Measurements from ENCODE around the gene CETN3. TPM values are rescaled to one million over a fixed set of nuclear protein-coding genes. Genes with fewer than 3 reads are reported as not detected.
A peak's percentile ranks its signal among the peaks of the same experiment; 100 is the strongest.

CETN3 gene
- total and polyA plus RNA-seq, 2 of the 13 experiments (the other 11 are each of a cell fraction or from before 2014, with no cell fraction given) = 15.4 to 71.5 TPM

DNA sequence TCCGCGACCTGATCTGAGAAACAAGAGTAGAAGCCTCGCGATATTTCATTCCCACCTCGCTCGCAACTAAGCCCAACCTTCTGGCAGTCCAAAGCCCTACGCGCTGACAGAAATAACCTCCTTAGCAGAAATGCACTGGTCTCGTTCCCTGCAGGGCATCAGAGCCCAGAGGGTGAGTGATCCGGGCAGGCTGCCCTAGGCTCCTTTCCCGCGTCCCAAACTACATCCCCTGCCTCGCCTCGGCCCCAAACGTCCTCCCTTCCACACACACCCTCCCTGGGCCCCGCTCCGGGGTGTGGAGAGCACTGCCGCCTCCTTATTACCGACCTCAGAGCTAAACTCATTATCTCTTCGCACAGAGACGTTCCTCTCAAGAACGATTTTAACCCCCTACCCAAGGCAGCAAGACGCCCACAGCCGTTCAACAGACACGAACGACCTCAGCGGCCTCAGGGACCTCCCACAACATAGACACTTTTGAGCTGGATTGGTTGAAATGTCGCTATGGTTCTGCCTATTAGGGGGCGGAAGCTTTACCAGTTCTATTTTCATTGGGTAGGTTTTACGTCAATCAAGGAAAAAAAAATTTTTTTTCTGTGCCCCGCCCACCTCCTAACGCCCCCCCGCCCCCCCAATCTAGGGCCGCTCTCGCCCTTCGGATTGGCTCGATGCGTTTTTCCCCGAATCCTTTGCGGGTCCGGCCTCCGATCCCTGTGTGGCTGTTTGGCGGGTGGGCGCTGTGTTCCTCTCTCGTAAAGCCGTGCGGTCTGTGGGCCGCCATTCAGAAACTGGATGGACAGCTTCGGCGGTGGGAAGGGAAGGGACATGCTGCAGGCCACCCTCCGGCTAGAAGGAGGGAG is at the start of gene CETN3 (continued):
- TF ChIP-seq ZNF18 (CRISPR knock-in tag; IDR thresholded peaks at IDR 0.05; ENCODE audit: insufficient replicate concordance) (no peak), ZNF317 (CRISPR knock-in tag; IDR thresholded peaks at IDR 0.05) (no peak; the same call in 1 of the 2 replicates), ZSCAN25 (CRISPR knock-in tag; IDR thresholded peaks at IDR 0.05) (no peak), RBFOX2 (IDR thresholded peaks at IDR 0.05; ENCODE audit: low read depth, low read length) (peak; percentile 85), ZC3H13 (CRISPR knock-in tag; IDR thresholded peaks at IDR 0.05) (no peak), ZNF232 (CRISPR knock-in tag; IDR thresholded peaks at IDR 0.05; ENCODE audit: borderline replicate concordance) (peak; percentile 69; the same call in 1 of the 2 replicates), ZNF577 (CRISPR knock-in tag; IDR thresholded peaks at IDR 0.05; ENCODE audit: borderline replicate concordance, low read depth) (no peak), SP140L (CRISPR knock-in tag; IDR thresholded peaks at IDR 0.05; ENCODE audit: borderline replicate concordance) (no peak), SAFB2 (CRISPR knock-in tag; IDR thresholded peaks at IDR 0.05; ENCODE audit: borderline replicate concordance, low read depth) (0 out of 2 replicates have a peak, but pooled peaks have one; percentile 43), ZNF740 (CRISPR knock-in tag; IDR thresholded peaks at IDR 0.05) (peak; percentile 75; the same call in 1 of the 2 replicates), MXD4 (CRISPR knock-in tag; IDR thresholded peaks at IDR 0.05) (peak; percentile 91), ZNF274 (CRISPR knock-in tag; IDR thresholded peaks at IDR 0.05) (peak; percentile 30; the same call in 1 of the 2 replicates), MED13 (CRISPR knock-in tag; IDR thresholded peaks at IDR 0.05) (no peak), ARID2 (CRISPR knock-in tag; IDR thresholded peaks at IDR 0.05; ENCODE audit: borderline replicate concordance) (peak; percentile 97), HOXA7 (CRISPR knock-in tag; IDR thresholded peaks at IDR 0.05) (no peak), TSC22D2 (CRISPR knock-in tag; IDR thresholded peaks at IDR 0.05; ENCODE audit: borderline replicate concordance) (peak; percentile 83; the same call in 1 of the 2 replicates), ZFP1 (CRISPR knock-in tag; IDR thresholded peaks at IDR 0.05) (peak; percentile 74; the same call in 1 of the 2 replicates), EEA1 (CRISPR knock-in tag; IDR thresholded peaks at IDR 0.05; ENCODE audit: borderline replicate concordance) (no peak), TFAP4 (IDR thresholded peaks at IDR 0.05; ENCODE audit: borderline replicate concordance, low read depth) (no peak), SP2 (CRISPR knock-in tag; IDR thresholded peaks at IDR 0.05) (peak; percentile 90), RXRA (CRISPR knock-in tag; IDR thresholded peaks at IDR 0.05) (no peak; the same call in 1 of the 2 replicates), MTA3 (CRISPR knock-in tag; IDR thresholded peaks at IDR 0.05) (no peak), SIN3B (IDR thresholded peaks at IDR 0.05; ENCODE audit: low read length) (0 out of 2 replicates have a peak, but pooled peaks have one; percentile 11)
- TF ChIP-seq, protein P1, sequence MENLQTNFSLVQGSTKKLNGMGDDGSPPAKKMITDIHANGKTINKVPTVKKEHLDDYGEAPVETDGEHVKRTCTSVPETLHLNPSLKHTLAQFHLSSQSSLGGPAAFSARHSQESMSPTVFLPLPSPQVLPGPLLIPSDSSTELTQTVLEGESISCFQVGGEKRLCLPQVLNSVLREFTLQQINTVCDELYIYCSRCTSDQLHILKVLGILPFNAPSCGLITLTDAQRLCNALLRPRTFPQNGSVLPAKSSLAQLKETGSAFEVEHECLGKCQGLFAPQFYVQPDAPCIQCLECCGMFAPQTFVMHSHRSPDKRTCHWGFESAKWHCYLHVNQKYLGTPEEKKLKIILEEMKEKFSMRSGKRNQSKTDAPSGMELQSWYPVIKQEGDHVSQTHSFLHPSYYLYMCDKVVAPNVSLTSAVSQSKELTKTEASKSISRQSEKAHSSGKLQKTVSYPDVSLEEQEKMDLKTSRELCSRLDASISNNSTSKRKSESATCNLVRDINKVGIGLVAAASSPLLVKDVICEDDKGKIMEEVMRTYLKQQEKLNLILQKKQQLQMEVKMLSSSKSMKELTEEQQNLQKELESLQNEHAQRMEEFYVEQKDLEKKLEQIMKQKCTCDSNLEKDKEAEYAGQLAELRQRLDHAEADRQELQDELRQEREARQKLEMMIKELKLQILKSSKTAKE (CRISPR knock-in tag; IDR thresholded peaks at IDR 0.05; ENCODE audit: borderline replicate concordance) = no peak
- TF ChIP-seq, protein P2, sequence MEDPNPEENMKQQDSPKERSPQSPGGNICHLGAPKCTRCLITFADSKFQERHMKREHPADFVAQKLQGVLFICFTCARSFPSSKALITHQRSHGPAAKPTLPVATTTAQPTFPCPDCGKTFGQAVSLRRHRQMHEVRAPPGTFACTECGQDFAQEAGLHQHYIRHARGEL (CRISPR knock-in tag; IDR thresholded peaks at IDR 0.05) = no peak

Measured in HepG2 (cell line).